AG09319 (cell line): ENCODE results near the gene CDKN2B-AS1.

Experiments
- DNase-seq: peaks from one replicate; pipeline ENCODE4 v3.0.0-alpha.2; 2010; ENCODE audit warnings: low read depth; ENCODE audit errors: extremely low read depth
- CTCF ChIP-seq: IDR thresholded peaks from 2 replicates; pipeline ENCODE4 v1.5.1; 2011; ENCODE audit warnings: low read depth, mild to moderate bottlenecking, inconsistent platforms, low read length, moderate library complexity

CDKN2B-AS1 gene

DNA sequence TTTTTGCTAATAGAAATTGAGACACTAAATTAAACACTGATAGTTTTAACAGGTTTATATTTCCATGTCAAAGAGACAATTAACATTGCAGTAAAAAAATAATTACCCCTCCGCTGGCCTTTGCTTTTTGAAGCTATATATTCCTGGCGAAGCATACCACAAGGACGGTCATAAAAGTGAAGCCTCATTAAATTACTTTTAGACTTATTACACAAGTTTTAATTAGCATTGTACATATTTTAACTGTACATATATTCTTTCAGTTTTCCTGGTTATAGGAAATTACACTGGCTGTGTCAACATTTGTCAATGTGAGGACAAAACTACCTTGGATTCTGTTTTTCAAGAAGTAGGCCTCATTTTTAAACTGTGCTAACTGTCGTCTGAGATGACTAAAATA, 1.6 kb upstream of the CDKN2B-AS1 start:
- no peak for DNase-seq
- no peak for TF ChIP-seq CTCF

- peak; percentile 9; the same call in 1 of the 2 replicates for TF ChIP-seq CTCF
- DNase-seq = no peak
Observed at GRCh38 chr9:21993893-21994555, 567 bp upstream of the CDKN2B-AS1 start, which contains the start of gene CDKN2A. TSS of gene CDKN2A (minus strand) at chr9:21994392.

GRCh38 chr9:21995006-21995665, 545 bp downstream of the CDKN2B-AS1 start:
- no peak for TF ChIP-seq CTCF
- DNase-seq = no peak

GRCh38 chr9:21995666-21996398, 1.2 kb downstream of the CDKN2B-AS1 start:
- peak; percentile 34 for TF ChIP-seq CTCF
- no peak for DNase-seq

DNA sequence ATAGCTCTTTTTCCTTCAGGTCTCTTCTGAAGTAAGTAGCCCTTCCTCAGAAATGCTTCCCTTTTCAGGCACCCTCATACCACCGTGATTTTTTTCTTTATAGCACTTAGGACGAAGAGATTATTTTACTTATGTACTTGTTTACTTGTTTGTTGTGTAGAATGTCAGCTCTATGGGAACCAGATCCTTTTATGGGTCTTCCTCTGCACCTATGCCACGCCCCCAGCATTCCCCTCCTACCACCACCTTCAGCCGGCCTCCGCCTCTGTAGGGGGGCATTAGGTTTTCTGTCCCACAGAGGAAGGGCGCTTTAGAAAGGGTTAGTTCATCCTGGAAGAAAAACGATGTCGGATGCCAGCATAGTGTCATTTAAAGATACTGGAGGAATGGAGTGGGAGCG, 1.8 kb downstream of the CDKN2B-AS1 start:
- no peak for TF ChIP-seq CTCF
- no peak for DNase-seq

DNA sequence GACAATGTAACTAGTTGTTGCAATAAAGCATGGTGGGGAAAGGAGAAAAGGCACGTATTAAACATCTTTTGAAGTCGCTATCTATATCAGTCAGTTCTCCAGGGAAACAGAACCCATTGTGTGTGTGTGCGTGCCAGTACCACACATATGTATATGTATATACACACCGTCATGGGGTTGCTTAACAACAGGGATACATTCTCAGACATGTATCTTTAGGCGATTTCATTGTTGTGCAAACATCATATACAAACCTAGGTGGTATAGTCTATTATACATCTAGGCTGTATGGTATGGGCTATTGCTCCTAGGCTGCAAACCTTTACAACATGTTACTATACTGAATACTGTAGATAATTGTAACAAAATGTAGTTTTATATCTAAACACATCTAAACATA, 2.3 kb downstream of the CDKN2B-AS1 start:
- TF ChIP-seq CTCF = no peak

DNA sequence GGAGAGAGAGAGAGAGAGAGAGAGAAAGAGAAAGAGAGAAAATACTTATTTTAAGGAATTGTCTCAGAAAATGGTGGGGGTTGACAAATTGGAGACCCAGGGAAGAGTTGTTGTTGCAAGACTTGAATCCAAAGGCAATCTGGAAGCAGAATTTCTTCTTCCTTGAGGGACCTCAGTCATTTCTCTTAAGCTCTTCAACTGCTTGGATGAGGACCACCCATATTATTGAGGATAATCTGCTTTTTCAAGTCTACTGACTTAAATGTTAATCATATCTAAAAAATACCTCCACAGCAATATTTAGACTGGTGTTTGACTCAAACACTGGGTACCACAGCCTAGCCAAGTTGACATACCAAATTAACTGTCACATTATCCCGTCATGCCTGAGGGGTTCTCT, 2.9 kb downstream of the CDKN2B-AS1 start:
- no peak for TF ChIP-seq CTCF

More for the DNA sequence above, 2.3 kb downstream of the CDKN2B-AS1 start:
- no peak for DNase-seq

More for the DNA sequence above, 2.9 kb downstream of the CDKN2B-AS1 start:
- no peak for DNase-seq
